HepG2 (cell line): ENCODE results near the gene KLRC4.

ENCODE experiments used
- CEBPB ChIP-seq: IDR thresholded peaks from 2 replicates; pipeline ENCODE4 v1.6.1; 2011; ENCODE audit warnings: low read depth, low read length, improper control_type of control experiment, borderline replicate concordance
- CTCF ChIP-seq: sonication (generic); formaldehyde crosslinking; IDR thresholded peaks from 2 replicates; pipeline ENCODE4 v1.5.0; 2020; ENCODE audit warnings: mild to moderate bottlenecking, missing genetic modification reagents, moderate library complexity
- LRRFIP1 ChIP-seq: sonication (generic); formaldehyde crosslinking; conservative IDR thresholded peaks from 2 replicates; pipeline ENCODE4 v1.4.0; 2020; ENCODE audit warnings: missing genetic modification reagents
- PRDM15 ChIP-seq: sonication (generic); formaldehyde crosslinking; IDR thresholded peaks from 2 replicates; pipeline ENCODE4 v1.4.0; 2020; ENCODE audit warnings: missing genetic modification reagents
- ZBTB43 ChIP-seq: sonication (generic); formaldehyde crosslinking; conservative IDR thresholded peaks from 2 replicates; pipeline ENCODE4 v1.4.0; 2020; ENCODE audit warnings: missing genetic modification reagents
- ZNF550 ChIP-seq: sonication (generic); formaldehyde crosslinking; IDR thresholded peaks from 2 replicates; pipeline ENCODE4 v1.4.0; 2020; ENCODE audit warnings: mild to moderate bottlenecking, missing genetic modification reagents, borderline replicate concordance
- ZNF781 ChIP-seq: sonication (generic); formaldehyde crosslinking; IDR thresholded peaks from 2 replicates; pipeline ENCODE4 v1.5.1; 2020; ENCODE audit warnings: borderline replicate concordance, mild to moderate bottlenecking, missing genetic modification reagents; ENCODE audit errors: not compliant biosample characterization
- TF ChIP-seq, protein P1 (sequence below): IDR thresholded peaks from 2 replicates; pipeline ENCODE4 v1.6.1; 2016; ENCODE audit warnings: missing compliant biosample characterization, missing genetic modification reagents, borderline replicate concordance
- TF ChIP-seq, protein P2 (sequence below), 2 experiments: sonication (generic) in 1 of 2; formaldehyde crosslinking in 1 of 2; IDR thresholded peaks; 2 replicates each; pipeline versions ENCODE4 v1.4.0 to v1.6.1; 2018 to 2020; ENCODE audit warnings: missing genetic modification reagents in 2 of 2, borderline replicate concordance in 1 of 2, low read depth in 1 of 2, mild to moderate bottlenecking in 1 of 2, missing biosample characterization in 1 of 2
- TF ChIP-seq, protein P3 (sequence below): sonication (generic); formaldehyde crosslinking; IDR thresholded peaks from 2 replicates; pipeline ENCODE4 v1.5.1; 2020; ENCODE audit warnings: mild to moderate bottlenecking, missing genetic modification reagents, moderate library complexity
- TF ChIP-seq, protein P4 (sequence below): sonication (generic); formaldehyde crosslinking; IDR thresholded peaks from 2 replicates; pipeline ENCODE4 v1.4.0; 2020; ENCODE audit warnings: missing genetic modification reagents

DNA sequence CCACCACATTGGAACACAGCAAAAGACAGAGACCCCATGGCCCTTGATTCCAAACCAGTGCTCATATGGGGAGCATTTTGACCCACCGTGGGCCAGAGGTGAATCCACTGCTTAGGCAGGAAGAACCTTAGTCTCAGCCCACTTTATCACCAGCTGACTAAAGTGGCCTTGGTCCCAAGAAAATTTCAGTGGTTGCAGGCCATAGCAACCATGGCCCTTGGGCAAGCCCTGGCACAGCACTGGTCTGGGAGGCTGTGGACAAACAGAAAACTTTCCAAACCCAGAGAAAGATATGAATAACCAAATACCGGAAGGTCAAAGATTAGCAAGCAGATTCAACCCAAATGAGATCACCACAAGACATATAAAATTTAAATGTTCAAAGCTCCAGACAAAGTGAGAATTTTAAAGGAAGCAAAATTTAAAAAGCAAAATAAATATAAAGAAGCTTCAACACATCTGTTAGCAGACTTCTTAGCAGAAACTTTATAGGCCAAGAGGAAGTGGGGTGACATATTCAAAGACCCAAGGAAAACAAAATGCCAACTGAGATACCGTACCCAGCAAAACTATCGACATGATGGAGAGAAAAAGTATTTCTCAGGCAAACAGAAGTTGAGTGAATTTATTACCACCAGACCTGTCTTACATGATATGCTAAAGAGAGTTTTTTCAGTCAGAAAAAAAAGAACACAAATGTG, 27.5 kb downstream of the KLRC4 start:
- TF ChIP-seq CEBPB (no peak), PRDM15 (CRISPR knock-in tag) (no peak), CTCF (no peak), ZNF550 (CRISPR knock-in tag) (no peak), ZNF781 (CRISPR knock-in tag) (no peak), ZBTB43 (CRISPR knock-in tag) (no peak), LRRFIP1 (no peak)
- TF ChIP-seq, protein P1, sequence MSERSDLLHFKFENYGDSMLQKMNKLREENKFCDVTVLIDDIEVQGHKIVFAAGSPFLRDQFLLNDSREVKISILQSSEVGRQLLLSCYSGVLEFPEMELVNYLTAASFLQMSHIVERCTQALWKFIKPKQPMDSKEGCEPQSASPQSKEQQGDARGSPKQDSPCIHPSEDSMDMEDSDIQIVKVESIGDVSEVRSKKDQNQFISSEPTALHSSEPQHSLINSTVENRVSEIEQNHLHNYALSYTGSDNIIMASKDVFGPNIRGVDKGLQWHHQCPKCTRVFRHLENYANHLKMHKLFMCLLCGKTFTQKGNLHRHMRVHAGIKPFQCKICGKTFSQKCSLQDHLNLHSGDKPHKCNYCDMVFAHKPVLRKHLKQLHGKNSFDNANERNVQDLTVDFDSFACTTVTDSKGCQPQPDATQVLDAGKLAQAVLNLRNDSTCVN, result no peak
- TF ChIP-seq, protein P2, sequence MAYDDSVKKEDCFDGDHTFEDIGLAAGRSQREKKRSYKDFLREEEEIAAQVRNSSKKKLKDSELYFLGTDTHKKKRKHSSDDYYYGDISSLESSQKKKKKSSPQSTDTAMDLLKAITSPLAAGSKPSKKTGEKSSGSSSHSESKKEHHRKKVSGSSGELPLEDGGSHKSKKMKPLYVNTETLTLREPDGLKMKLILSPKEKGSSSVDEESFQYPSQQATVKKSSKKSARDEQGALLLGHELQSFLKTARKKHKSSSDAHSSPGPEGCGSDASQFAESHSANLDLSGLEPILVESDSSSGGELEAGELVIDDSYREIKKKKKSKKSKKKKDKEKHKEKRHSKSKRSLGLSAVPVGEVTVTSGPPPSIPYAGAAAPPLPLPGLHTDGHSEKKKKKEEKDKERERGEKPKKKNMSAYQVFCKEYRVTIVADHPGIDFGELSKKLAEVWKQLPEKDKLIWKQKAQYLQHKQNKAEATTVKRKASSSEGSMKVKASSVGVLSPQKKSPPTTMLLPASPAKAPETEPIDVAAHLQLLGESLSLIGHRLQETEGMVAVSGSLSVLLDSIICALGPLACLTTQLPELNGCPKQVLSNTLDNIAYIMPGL (CRISPR knock-in tag; IDR thresholded peaks at IDR 0.05; ENCODE audit: borderline replicate concordance in 1 of 2, low read depth in 1 of 2), result no peak
- TF ChIP-seq, protein P3, sequence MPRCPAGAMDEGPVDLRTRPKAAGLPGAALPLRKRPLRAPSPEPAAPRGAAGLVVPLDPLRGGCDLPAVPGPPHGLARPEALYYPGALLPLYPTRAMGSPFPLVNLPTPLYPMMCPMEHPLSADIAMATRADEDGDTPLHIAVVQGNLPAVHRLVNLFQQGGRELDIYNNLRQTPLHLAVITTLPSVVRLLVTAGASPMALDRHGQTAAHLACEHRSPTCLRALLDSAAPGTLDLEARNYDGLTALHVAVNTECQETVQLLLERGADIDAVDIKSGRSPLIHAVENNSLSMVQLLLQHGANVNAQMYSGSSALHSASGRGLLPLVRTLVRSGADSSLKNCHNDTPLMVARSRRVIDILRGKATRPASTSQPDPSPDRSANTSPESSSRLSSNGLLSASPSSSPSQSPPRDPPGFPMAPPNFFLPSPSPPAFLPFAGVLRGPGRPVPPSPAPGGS (CRISPR knock-in tag), result no peak
- TF ChIP-seq, protein P4, sequence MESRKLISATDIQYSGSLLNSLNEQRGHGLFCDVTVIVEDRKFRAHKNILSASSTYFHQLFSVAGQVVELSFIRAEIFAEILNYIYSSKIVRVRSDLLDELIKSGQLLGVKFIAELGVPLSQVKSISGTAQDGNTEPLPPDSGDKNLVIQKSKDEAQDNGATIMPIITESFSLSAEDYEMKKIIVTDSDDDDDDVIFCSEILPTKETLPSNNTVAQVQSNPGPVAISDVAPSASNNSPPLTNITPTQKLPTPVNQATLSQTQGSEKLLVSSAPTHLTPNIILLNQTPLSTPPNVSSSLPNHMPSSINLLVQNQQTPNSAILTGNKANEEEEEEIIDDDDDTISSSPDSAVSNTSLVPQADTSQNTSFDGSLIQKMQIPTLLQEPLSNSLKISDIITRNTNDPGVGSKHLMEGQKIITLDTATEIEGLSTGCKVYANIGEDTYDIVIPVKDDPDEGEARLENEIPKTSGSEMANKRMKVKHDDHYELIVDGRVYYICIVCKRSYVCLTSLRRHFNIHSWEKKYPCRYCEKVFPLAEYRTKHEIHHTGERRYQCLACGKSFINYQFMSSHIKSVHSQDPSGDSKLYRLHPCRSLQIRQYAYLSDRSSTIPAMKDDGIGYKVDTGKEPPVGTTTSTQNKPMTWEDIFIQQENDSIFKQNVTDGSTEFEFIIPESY (CRISPR knock-in tag), result no peak
